Activated T-cell treated with anti-CD3 and anti-CD28 coated beads, Interleukin-2, amount 50 U/mL, for 4 hours (primary cell): ENCODE results near the gene OR5C1. TPM values are rescaled to one million over a fixed set of nuclear protein-coding genes. Genes with fewer than 3 reads are reported as not detected.
"Not testable (repeated sequence)": the region's sequence is repeated elsewhere in the genome, so short reads cannot be mapped to it uniquely, and the experiment has no call there.

Experiments
- ATAC-seq, 2 donors: fragments of 200-7000 bp; cut with Tn5 transposase; one replicate each; pipeline ENCODE4 v1.10.0; 2021
- DNase-seq: peaks from one replicate; pipeline ENCODE4 v3.0.0-alpha.2; 2020
- H3K27me3 Mint-ChIP-seq: one replicate; pipeline ENCODE4 v1.8.0; 2021; ENCODE audit warnings: low read depth, mixed read lengths
- H3K36me3 Mint-ChIP-seq: one replicate; pipeline ENCODE4 v1.8.0; 2022; ENCODE audit warnings: mixed read lengths; ENCODE audit not compliant: insufficient read depth
- H3K4me1 Mint-ChIP-seq: one replicate; pipeline ENCODE4 v1.8.0; 2021; ENCODE audit warnings: low read depth, mixed read lengths
- H3K4me3 Mint-ChIP-seq: one replicate; pipeline ENCODE4 v1.8.0; 2021; ENCODE audit warnings: mild to moderate bottlenecking, moderate library complexity, mixed read lengths
- H3K9me3 Mint-ChIP-seq: one replicate; pipeline ENCODE4 v1.8.0; 2021; ENCODE audit warnings: mixed read lengths
- total RNA-seq, 3 donors: library from RNA; stranded (reverse); gene quantifications; one replicate each; pipeline ENCODE4 v1.2.1, GENCODE V29; 2021

The OR5C1 gene
- total RNA-seq, 3 donors from 2014 or later = not detected

DNA sequence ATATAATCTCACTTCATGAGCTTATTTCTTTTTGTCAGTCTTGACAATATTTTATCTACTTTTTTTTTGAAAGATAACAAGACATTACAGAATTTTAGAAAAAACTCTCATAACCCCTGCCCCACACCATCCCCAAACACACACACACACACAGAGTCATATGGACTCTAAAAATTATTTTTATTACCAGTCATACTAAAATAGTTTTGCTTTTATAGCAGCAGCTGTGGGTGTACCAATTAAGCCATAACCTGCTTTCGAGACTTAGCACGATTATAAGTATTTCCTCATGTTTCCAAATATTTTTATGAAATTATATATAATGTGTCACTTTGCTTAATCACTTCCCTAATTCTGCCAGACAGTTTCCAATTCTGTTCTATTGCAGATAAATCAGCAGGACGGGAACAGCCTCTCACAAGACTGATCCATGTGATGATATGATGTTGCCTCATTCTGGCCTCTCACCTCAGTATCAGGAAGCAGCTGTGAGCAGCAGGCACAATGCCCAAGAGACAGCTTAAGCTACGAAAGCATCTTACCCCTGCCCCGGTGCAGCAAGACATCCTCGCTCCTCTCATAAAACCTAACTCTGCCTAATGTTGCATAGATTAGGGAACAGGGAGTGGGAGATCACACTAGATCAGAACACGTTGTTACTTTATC, 32.7 kb downstream of the OR5C1 start:
- ATAC-seq (no peak), DNase-seq (no peak)
- Mint-ChIP-seq H3K36me3 (peaks cover 19% of the 10 kb centered on the region), H3K4me3 (no peak overlapping the region), H3K4me1 (peaks cover 52% of the 10 kb centered on the region), H3K27me3 (no peaks in the 10 kb centered on the region), H3K9me3 (no peaks in the 10 kb centered on the region)

DNA sequence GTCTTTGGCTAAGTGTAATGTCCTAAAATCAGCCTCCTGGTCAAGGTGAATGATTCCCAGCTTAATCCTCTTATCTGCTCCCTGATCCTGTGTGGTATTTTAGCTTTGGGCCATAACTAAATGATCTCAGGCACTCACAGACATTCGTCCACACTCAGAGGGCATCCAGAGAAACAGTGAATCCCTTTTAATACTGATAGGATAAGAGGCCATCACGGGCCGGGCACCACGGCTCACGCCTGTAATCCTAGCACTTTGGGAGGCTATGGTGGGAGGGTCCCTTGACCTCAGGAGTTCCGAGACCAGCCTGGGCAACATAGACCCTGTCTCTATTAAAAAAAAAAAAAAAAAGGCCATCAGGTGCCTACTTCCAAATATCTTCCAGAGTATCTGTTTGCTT, 33.3 kb downstream of the OR5C1 start:
- Mint-ChIP-seq H3K36me3 (peaks cover 22% of the 10 kb centered on the region), H3K4me3 (no peak overlapping the region), H3K4me1 (peaks cover 53% of the 10 kb centered on the region), H3K27me3 (no peaks in the 10 kb centered on the region), H3K9me3 (no peaks in the 10 kb centered on the region)
- ATAC-seq (no peak), DNase-seq (no peak)

- Mint-ChIP-seq H3K4me1 (peaks cover 57% of the 10 kb centered on the region), H3K27me3 (no peaks in the 10 kb centered on the region), H3K36me3 (peaks cover 22% of the 10 kb centered on the region), H3K4me3 (no peak overlapping the region), H3K9me3 (no peaks in the 10 kb centered on the region)
- ATAC-seq (no peak), DNase-seq (no peak)
Observed at GRCh38 chr9:122822938-122823337, 34.2 kb downstream of the OR5C1 start.

GRCh38 chr9:122827761-122828093, 39.0 kb downstream of the OR5C1 start:
- ATAC-seq (peak; percentile 2 to 6), DNase-seq (no peak)
- Mint-ChIP-seq H3K4me1 (peaks cover 37% of the 10 kb centered on the region), H3K9me3 (no peaks in the 10 kb centered on the region), H3K36me3 (peaks cover 11% of the 10 kb centered on the region), H3K4me3 (peak overlapping the region; percentile 98), H3K27me3 (no peaks in the 10 kb centered on the region)

DNA sequence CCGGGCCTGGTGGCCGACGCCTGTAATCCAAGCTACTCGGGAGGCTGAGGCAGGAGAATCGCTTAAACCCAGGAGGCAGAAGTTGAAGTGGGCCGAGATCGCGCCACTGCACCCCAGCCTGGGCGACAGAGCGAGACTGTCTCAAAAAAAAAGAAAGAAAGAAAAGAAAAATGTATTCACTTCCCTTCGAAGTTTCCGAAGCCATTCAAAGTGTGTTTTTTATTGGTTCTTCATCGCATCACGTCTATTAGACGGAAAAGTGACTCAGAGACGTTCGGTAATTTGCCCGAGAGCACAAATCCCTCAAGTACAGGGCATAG, 40.2 kb downstream of the OR5C1 start:
- Mint-ChIP-seq H3K4me3 (peak overlapping the region; percentile 98), H3K4me1 (peaks cover 33% of the 10 kb centered on the region)
- not testable (repeated sequence) for H3K36me3 Mint-ChIP-seq, ATAC-seq, H3K27me3 Mint-ChIP-seq, DNase-seq, H3K9me3 Mint-ChIP-seq

DNA sequence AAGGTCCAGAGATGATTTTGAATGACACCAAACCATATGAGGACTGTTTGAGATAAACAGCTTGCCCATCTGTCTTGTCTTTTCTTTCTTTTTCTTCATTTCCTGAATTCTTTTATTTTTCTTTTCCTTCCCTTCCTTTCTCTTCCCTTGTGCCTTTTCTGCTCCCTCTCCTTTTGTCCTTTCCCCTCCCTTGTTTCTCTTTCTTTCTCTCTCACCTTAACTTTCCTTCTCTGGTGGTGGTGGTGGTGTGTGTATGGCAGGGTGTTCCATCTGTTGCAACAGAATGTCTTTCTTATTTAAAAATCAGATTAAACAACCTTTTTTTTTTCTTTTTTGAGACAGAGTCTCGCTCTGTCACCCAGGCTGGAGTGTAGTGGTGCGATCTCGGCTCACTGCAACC, 43.5 kb downstream of the OR5C1 start:
- DNase-seq (no peak), ATAC-seq (no peak)
- Mint-ChIP-seq H3K27me3 (no peaks in the 10 kb centered on the region), H3K36me3 (no peaks in the 10 kb centered on the region), H3K4me3 (peak overlapping the region; percentile 41), H3K4me1 (peaks cover 17% of the 10 kb centered on the region), H3K9me3 (no peaks in the 10 kb centered on the region)

DNA sequence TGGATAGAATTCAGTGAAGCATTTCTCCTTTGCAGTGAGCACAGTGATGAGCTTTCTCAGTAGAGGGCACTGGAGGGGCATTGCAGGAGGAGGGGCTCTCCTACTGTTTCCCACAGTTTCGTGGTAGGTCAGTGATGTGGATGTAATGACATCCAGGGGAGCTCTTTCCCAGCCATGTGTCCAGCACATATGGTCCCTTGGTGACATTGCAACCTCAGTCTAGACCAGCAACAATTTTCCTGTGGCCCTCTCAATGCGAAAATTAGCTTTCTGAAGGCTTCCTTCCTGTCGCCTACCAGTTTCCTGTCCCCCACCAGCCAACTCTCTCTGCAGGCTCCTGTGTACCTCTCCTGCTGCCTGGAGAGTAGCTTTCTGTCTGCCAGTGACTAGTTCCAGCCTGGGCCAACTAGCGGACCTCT, 46.6 kb downstream of the OR5C1 start:
- H3K27me3 Mint-ChIP-seq = no peaks in the 10 kb centered on the region
- peak overlapping the region; percentile 50 for H3K4me3 Mint-ChIP-seq
- H3K4me1 Mint-ChIP-seq = peaks cover 14% of the 10 kb centered on the region
- H3K9me3 Mint-ChIP-seq = no peaks in the 10 kb centered on the region
- DNase-seq (no peak), ATAC-seq (peak; percentile 58 to 67)
- no peaks in the 10 kb centered on the region for H3K36me3 Mint-ChIP-seq

- no peak overlapping the region for H3K4me3 Mint-ChIP-seq
- H3K9me3 Mint-ChIP-seq = no peaks in the 10 kb centered on the region
- peaks cover 12% of the 10 kb centered on the region for H3K4me1 Mint-ChIP-seq
- no peak for DNase-seq
- H3K27me3 Mint-ChIP-seq = no peaks in the 10 kb centered on the region
- no peaks in the 10 kb centered on the region for H3K36me3 Mint-ChIP-seq
- ATAC-seq = no peak
Observed at GRCh38 chr9:122837266-122837850, 48.6 kb downstream of the OR5C1 start.

GRCh38 chr9:122838441-122838840, 49.7 kb downstream of the OR5C1 start:
- ATAC-seq, H3K9me3 Mint-ChIP-seq, H3K27me3 Mint-ChIP-seq, H3K4me3 Mint-ChIP-seq, H3K36me3 Mint-ChIP-seq, DNase-seq: not testable (repeated sequence)
- H3K4me1 Mint-ChIP-seq = peaks cover 12% of the 10 kb centered on the region

Other genes with a start within 250 kb of the OR5C1 start
- gene OR1N2, start 235.8 kb upstream of the OR5C1 start, total RNA-seq = not detected
- gene OR1L8, start 205.5 kb upstream of the OR5C1 start, total RNA-seq = not detected
- gene OR1Q1, start 174.2 kb upstream of the OR5C1 start, total RNA-seq = not detected
- not detected for gene OR1B1, start 131.3 kb upstream of the OR5C1 start, total RNA-seq
- not detected for gene OR1L1, start 127.2 kb upstream of the OR5C1 start, total RNA-seq
- gene OR1L3, start 113.8 kb upstream of the OR5C1 start, total RNA-seq = not detected
- not detected for gene OR1L4, start 64.9 kb upstream of the OR5C1 start, total RNA-seq
- not detected for gene OR1L6, start 46.6 kb upstream of the OR5C1 start, total RNA-seq
- gene OR1K1, start 11.2 kb downstream of the OR5C1 start, total RNA-seq = not detected
- gene PDCL, start 39.7 kb downstream of the OR5C1 start, total RNA-seq = 10 to 100 TPM; 12.6 to 17.7 (median 13.3) TPM
- gene RC3H2, start 116.4 kb downstream of the OR5C1 start, total RNA-seq = 10 to 100 TPM; 27.3 to 31.1 (median 28.4) TPM
- 1 to 10 TPM; 6.3 to 7.2 (median 6.5) TPM for gene ZBTB6, start 124.4 kb downstream of the OR5C1 start, total RNA-seq
- gene ZBTB26, start 142.6 kb downstream of the OR5C1 start, total RNA-seq = 1 to 10 TPM; 2.9 to 3.5 (median 3.2) TPM
- 10 to 100 TPM; 14.3 to 17.1 (median 16.7) TPM for gene RABGAP1, start 152.1 kb downstream of the OR5C1 start, total RNA-seq
- under 1 TPM in 2 of 3 donors, not detected in 1; 0.27 to 0.33 TPM for gene GPR21, start 244.7 kb downstream of the OR5C1 start, total RNA-seq